Measurements from ENCODE around the gene SPRR2F. TPM values are rescaled to one million over a fixed set of nuclear protein-coding genes. Genes with fewer than 3 reads are reported as not detected.

Gene SPRR2F
- total and polyA plus RNA-seq, 2 donors (not counting 3 experiments of a cell fraction or from before 2014, with no cell fraction given): not detected

- H3K9me1 ChIP-seq (replicated peaks; ENCODE audit: control insufficient read depth, extremely low read depth, insufficient read depth, low read length): no peaks in the 10 kb centered on the region
- FAIRE-seq (no peak), DNase-seq (ENCODE audit: low read depth, low spot score) (no peak)
- ChIA-PET CTCF (no interaction called here), POLR2A (no interaction called here)
- H3K79me2 ChIP-seq (ENCODE audit: control insufficient read depth, insufficient read depth, low read length): no peaks in the 10 kb centered on the region
- H3K4me1 ChIP-seq (ENCODE audit: control insufficient read depth, extremely low read depth, insufficient read depth, low read length): no peaks in the 10 kb centered on the region
- H3K4me2 ChIP-seq (ENCODE audit: insufficient read depth, low read length): no peak overlapping the region
- no peaks in the 10 kb centered on the region for H3K36me3 ChIP-seq (ENCODE audit: control insufficient read depth in 2 of 2, extremely low read depth in 1 of 2, insufficient read depth in 2 of 2, low read length in 2 of 2)
- dilution Hi-C loops (cut with MboI; ENCODE audit: extremely low pct_ligation_motif_present, low sequenced_read_pairs) (no loop called here), intact Hi-C loops (cut with micrococcal nuclease) (no loop called here)
- H3K27ac ChIP-seq (ENCODE audit: insufficient read depth, low read depth, low read length): no peak overlapping the region
- no TSS peak for BruUV-seq (replicated peaks)
- no peak overlapping the region for H3K9ac ChIP-seq (replicated peaks; ENCODE audit: extremely low read depth, insufficient read depth, low read length)
- H3K4me3 ChIP-seq (replicated peaks in 1 of 3; ENCODE audit: insufficient read depth in 1 of 3, low read depth in 1 of 3, low read length in 3 of 3): no peak overlapping the region
- no peak overlapping the region for H2AFZ ChIP-seq (ENCODE audit: low read depth, low read length)
- H3K9me3 ChIP-seq (replicated peaks; ENCODE audit: control insufficient read depth, insufficient read depth, low read length): no peaks in the 10 kb centered on the region
- TF ChIP-seq EZH2 (IDR thresholded peaks at IDR 0.05; ENCODE audit: borderline replicate concordance, low read depth, low read length, severe bottlenecking) (no peak), FOS (IDR thresholded peaks at IDR 0.05; ENCODE audit: borderline replicate concordance, insufficient read depth, low read length) (no peak), MAX (IDR thresholded peaks at IDR 0.05; ENCODE audit: insufficient read depth, insufficient read length) (no peak), GATA2 (IDR thresholded peaks at IDR 0.05; ENCODE audit: insufficient read depth, insufficient read length, low read depth, low read length) (no peak), POLR2AphosphoS5 (IDR thresholded peaks at IDR 0.05; ENCODE audit: insufficient read depth, low read depth, low read length) (no peak), POLR2A (IDR thresholded peaks at IDR 0.05; ENCODE audit: low read depth, low read length) (no peak), JUN (IDR thresholded peaks at IDR 0.05; ENCODE audit: borderline replicate concordance, insufficient read depth, insufficient read length, low read depth) (no peak), MYC (IDR thresholded peaks at IDR 0.05; ENCODE audit: low read depth, low read length) (no peak)
- no peaks in the 10 kb centered on the region for H4K20me1 ChIP-seq (replicated peaks; ENCODE audit: control insufficient read depth, extremely low read depth, insufficient read depth, low read length)
- no peaks in the 10 kb centered on the region for H3K27me3 ChIP-seq (ENCODE audit: control insufficient read depth in 2 of 2, insufficient read depth in 2 of 2, low read length in 2 of 2)
Measured at GRCh38 chr1:153120945-153121344, 7.6 kb upstream of the SPRR2F start.

- DNase-seq (ENCODE audit: low read depth, low spot score): no peak
- Histone ChIP-seq H3K27me3 (ENCODE audit: control insufficient read depth in 2 of 2, insufficient read depth in 2 of 2, low read length in 2 of 2) (no peaks in the 10 kb centered on the region), H3K27ac (ENCODE audit: insufficient read depth, low read depth, low read length) (no peak overlapping the region), H2AFZ (ENCODE audit: low read depth, low read length) (no peak overlapping the region), H3K4me3 (replicated peaks in 1 of 3; ENCODE audit: insufficient read depth in 1 of 3, low read depth in 1 of 3, low read length in 3 of 3) (no peak overlapping the region), H3K4me1 (ENCODE audit: control insufficient read depth, extremely low read depth, insufficient read depth, low read length) (no peaks in the 10 kb centered on the region), H3K36me3 (ENCODE audit: control insufficient read depth in 2 of 2, extremely low read depth in 1 of 2, insufficient read depth in 2 of 2, low read length in 2 of 2) (no peaks in the 10 kb centered on the region), H3K9ac (replicated peaks; ENCODE audit: extremely low read depth, insufficient read depth, low read length) (no peak overlapping the region), H4K20me1 (replicated peaks; ENCODE audit: control insufficient read depth, extremely low read depth, insufficient read depth, low read length) (no peaks in the 10 kb centered on the region), H3K9me3 (replicated peaks; ENCODE audit: control insufficient read depth, insufficient read depth, low read length) (no peaks in the 10 kb centered on the region), H3K4me2 (ENCODE audit: insufficient read depth, low read length) (no peak overlapping the region), H3K9me1 (replicated peaks; ENCODE audit: control insufficient read depth, extremely low read depth, insufficient read depth, low read length) (no peaks in the 10 kb centered on the region), H3K79me2 (ENCODE audit: control insufficient read depth, insufficient read depth, low read length) (no peaks in the 10 kb centered on the region)
- FAIRE-seq: no peak
- ChIA-PET CTCF (no interaction called here), POLR2A (no interaction called here)
- intact Hi-C loops (cut with micrococcal nuclease): no loop called here
- dilution Hi-C loops (cut with MboI; ENCODE audit: extremely low pct_ligation_motif_present, low sequenced_read_pairs): no loop called here
- no TSS peak for BruUV-seq (replicated peaks)
- TF ChIP-seq MYC (IDR thresholded peaks at IDR 0.05; ENCODE audit: low read depth, low read length): no peak
- TF ChIP-seq CTCF (IDR thresholded peaks at IDR 0.05; ENCODE audit: extremely low read depth in 1 of 2, insufficient read depth in 1 of 2, low read depth in 1 of 2, low read length in 2 of 2): no peak
- no peak for TF ChIP-seq JUN (IDR thresholded peaks at IDR 0.05; ENCODE audit: borderline replicate concordance, insufficient read depth, insufficient read length, low read depth)
- no peak for TF ChIP-seq POLR2A (IDR thresholded peaks at IDR 0.05; ENCODE audit: low read depth, low read length)
- no peak for TF ChIP-seq FOS (IDR thresholded peaks at IDR 0.05; ENCODE audit: borderline replicate concordance, insufficient read depth, low read length)
- no peak for TF ChIP-seq EZH2 (IDR thresholded peaks at IDR 0.05; ENCODE audit: borderline replicate concordance, low read depth, low read length, severe bottlenecking)
- no peak for TF ChIP-seq MAX (IDR thresholded peaks at IDR 0.05; ENCODE audit: insufficient read depth, insufficient read length)
- TF ChIP-seq POLR2AphosphoS5 (IDR thresholded peaks at IDR 0.05; ENCODE audit: insufficient read depth, low read depth, low read length): no peak
Measured at GRCh38 chr1:153119491-153119971, 6.2 kb upstream of the SPRR2F start.
